Measurements from ENCODE around the gene PAK6.
A peak's percentile ranks its signal among the peaks of the same experiment; 100 is the strongest.

PAK6 gene

GRCh38 chr15:40238532-40239403 is at the start of gene PAK6:
Gene PAK6 (plus strand): TSS chr15:40239063. CDS start chr15:40264786, 25,723 bp downstream.
- peak; percentile 85 for DNase-seq (ENCODE audit: low spot score)

- DNase-seq (ENCODE audit: low spot score): peak; percentile 29
Observed at GRCh38 chr15:40190591-40190990, 48.3 kb upstream of the PAK6 start.

- peak; percentile 7 for DNase-seq (ENCODE audit: low spot score)
Observed at GRCh38 chr15:40192942-40193341, 45.9 kb upstream of the PAK6 start.

GRCh38 chr15:40197434-40197833 is 41.4 kb upstream of the PAK6 start:
- DNase-seq (ENCODE audit: low spot score): no peak

GRCh38 chr15:40198355-40199085 is 40.3 kb upstream of the PAK6 start:
- no peak for DNase-seq (ENCODE audit: low spot score)

- DNase-seq (ENCODE audit: low spot score): no peak
Observed at GRCh38 chr15:40204100-40204499, 34.8 kb upstream of the PAK6 start.

- peak; percentile 65 for DNase-seq (ENCODE audit: low spot score)
Observed at GRCh38 chr15:40217166-40217824, 21.6 kb upstream of the PAK6 start.

- no peak for DNase-seq (ENCODE audit: low spot score)
Observed at GRCh38 chr15:40219801-40220200, 19.1 kb upstream of the PAK6 start.

- DNase-seq (ENCODE audit: low spot score): no peak
Observed at GRCh38 chr15:40222131-40222530, 16.7 kb upstream of the PAK6 start.

GRCh38 chr15:40226736-40227135 is 12.1 kb upstream of the PAK6 start:
- DNase-seq (ENCODE audit: low spot score): no peak

GRCh38 chr15:40229316-40229715 is 9.5 kb upstream of the PAK6 start:
- no peak for DNase-seq (ENCODE audit: low spot score)

GRCh38 chr15:40229956-40230355 is 8.9 kb upstream of the PAK6 start:
- no peak for DNase-seq (ENCODE audit: low spot score)

- DNase-seq (ENCODE audit: low spot score): peak; percentile 29
Observed at GRCh38 chr15:40232625-40233070, 6.2 kb upstream of the PAK6 start.

- DNase-seq (ENCODE audit: low spot score): no peak
Observed at GRCh38 chr15:40233727-40234577, 4.9 kb upstream of the PAK6 start.

- DNase-seq (ENCODE audit: low spot score): no peak
Observed at GRCh38 chr15:40234783-40235182, 4.1 kb upstream of the PAK6 start.

GRCh38 chr15:40235201-40235885 is 3.5 kb upstream of the PAK6 start:
- no peak for DNase-seq (ENCODE audit: low spot score)

GRCh38 chr15:40239404-40239692 is 485 bp downstream of the PAK6 start:
- DNase-seq (ENCODE audit: low spot score): no peak

- DNase-seq (ENCODE audit: low spot score): no peak
Observed at GRCh38 chr15:40239693-40240618, 1.1 kb downstream of the PAK6 start.

GRCh38 chr15:40240619-40241221 is 1.9 kb downstream of the PAK6 start:
- DNase-seq (ENCODE audit: low spot score): no peak
